Bone marrow (tissue), 2 donors: ENCODE results near the gene CYSRT1.

Source experiments
- DNase-seq, 2 donors: peaks; one replicate each; lab custom pipeline; 2025; lab: John Stamatoyannopoulos, UW

The CYSRT1 gene, protein sequence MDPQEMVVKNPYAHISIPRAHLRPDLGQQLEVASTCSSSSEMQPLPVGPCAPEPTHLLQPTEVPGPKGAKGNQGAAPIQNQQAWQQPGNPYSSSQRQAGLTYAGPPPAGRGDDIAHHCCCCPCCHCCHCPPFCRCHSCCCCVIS

DNA sequence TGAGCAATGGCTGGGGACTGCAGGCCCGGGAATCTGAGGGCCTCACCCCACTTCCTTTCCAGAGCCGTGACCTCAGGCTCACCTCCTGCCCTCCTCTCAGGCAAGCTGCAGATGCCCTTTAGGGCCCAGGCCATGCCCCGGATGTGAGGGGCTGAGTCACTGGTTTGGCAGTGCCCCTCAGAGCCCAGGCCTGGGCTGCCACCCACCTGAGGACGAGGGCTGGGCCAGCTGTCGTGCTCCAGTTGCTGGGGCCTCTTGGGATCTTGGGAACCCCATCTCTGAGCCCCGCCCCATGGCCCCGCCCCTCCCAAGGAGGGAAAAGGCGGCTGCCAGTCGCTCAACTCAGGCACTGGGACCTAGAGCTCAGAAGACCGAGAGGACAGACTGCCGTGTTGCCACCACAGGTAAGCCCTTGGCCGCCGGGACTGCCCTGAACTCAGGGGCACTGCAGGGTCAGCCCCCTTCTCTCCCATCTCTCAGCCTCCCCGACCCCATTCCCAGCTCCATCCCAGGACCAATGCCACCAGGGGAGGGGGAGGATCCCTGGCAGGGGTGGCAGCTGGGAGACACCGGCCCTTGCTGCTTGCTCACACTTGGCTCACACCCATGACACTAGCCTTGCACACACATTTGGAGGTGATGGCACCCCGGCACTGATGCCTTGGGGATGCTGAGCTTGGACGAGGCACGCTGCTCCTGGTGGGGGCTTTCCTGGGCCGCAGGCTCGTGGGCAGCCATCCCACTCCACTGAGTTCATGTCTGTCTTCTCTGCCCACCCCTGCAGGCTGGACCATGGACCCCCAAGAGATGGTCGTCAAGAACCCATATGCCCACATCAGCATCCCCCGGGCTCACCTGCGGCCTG lies at the start of gene CYSRT1:
Gene CYSRT1 (plus strand): TSS at position 345 of the 865 bp plus-strand sequence. CDS start 448 bp downstream, at position 793.
- no peak for DNase-seq

DNA sequence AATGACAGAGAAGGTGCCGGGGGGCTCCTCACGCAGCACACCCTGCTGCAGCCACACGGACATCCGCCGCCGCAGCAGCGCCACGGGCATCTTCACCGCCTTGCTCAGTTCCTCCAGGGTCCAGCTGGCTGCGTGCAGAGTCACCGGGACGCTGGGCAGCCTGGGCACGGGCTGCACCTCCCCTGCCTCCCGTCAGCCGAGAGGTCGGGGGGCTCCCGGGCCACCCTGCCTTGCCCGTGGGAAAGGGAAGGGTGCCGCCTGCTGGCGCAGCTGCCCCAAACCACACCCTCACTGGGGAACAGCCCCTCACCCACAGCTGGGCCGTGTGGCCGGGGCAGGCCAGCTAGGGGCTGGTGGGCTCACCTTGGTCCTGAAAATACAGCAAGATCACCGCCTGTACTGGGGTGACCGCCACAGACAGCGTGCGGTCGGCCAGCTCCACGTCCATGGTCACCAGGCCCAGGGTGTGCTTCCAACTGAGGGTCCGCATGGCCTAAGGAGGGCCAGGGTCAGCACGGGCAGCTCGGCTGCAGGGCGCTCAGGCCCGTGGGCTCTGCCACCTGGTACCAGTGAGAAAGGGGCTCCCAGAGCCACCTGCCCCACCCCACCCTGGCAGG lies 49.5 kb upstream of the CYSRT1 start:
- no peak for DNase-seq

DNA sequence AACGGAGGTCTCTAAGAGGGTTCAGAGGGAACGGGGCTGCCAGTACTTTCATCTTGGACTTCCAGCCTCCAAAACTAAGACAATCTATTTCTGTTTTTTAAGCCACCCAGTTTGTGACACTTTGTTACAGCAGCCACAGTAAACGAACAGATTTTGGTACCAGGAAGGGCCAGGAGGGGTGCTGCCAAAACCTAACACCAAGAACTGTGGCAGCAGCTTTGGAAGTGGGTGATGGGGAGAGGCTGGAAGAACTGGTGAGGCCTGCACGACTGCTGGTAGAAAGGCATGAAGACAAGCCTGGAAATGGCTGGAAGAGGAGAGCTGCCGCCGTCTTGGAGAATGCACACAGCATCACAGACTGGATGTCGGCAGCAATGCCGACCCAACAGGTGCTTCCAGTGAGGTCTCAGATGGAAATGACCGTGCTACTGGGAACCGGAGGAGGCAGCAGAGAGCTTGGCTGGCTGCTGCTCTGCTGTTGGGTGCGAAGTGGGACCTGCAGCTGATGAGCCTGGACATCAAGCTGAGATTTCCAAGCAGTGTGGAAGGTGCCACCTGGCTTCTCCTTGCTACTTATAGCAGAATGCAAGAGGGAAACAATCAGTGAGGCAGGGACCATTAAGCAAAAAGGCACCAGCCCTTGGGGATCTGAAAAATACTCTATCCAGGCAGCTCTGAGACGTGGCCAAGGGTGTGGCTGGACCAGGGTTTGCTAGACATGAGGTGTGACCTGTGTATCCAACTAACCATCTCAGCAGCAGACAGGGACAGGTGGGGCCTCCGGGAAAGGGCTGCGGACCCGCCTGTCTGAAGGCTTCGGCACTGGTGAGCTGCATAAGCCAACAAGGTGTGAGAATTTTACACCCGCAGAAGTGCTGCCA lies 48.4 kb upstream of the CYSRT1 start:
- DNase-seq, result no peak

DNA sequence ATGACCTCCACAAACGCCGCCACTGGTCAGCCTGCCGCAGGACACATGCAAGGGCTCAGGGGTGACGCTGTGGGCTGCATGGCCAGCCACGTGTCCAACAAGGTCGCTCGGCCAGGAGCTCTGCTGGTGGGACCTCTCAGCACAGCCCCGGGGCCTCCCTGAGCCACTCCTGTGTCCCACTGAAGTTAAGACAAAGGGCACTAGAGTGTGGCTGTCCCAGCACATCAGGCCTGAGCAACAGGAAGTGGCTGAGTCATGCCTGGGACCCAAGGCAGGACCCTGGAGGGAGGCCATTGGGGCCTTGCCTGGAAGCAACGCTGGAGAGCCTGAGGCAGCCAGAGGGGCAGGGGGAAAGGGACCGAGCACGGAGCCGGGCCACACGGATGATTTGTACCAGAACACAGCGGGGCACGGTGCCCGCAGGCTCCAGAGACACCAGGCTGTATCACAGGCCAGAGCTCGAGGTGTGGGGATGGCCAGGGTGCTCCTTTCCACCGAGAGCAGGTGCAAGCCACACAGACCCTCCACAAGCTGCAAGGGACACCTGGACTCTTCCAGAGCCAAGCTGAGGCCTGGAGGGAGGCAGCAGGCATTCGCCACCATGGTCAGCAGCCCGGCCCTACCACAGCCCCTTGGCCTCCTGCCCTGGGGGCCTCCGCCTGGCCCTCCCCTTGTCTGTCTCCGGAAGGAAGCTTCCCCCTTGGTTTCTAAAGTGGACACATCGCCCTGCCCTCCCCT lies 46.6 kb upstream of the CYSRT1 start:
- DNase-seq, result no peak

DNA sequence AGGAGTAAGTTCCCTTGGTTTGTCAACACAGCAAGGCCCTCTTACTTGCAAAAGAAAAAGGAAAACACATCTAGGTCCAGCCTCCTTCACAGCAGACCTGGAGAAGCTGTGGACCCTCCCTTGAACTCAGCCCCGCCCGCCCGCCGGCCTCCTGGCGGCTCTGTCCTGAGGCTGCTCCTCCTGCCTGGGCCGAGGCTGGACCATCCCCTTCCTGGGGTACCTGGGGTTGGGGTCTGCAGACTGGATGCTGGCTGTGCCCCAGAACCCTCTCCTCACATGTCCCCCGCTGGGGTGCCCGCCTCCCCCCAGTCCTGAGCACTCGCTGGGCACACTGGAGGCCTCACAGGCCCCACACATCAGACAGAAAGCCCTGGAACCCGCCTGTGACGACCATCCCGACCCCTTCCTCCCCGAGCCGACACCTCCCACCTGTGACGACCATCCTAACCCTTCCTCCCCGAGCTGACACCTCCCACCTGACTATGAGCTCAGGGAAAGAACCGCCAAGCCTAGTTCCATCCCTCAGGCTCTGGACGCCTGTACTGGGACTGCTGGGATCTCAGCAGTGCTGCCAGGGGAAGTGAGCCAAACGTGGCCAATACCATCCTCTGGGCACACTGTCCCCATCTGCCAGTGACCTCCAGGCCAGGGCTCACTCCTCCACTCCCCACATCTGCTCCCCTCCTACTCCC lies 45.9 kb upstream of the CYSRT1 start:
- no peak for DNase-seq

DNA sequence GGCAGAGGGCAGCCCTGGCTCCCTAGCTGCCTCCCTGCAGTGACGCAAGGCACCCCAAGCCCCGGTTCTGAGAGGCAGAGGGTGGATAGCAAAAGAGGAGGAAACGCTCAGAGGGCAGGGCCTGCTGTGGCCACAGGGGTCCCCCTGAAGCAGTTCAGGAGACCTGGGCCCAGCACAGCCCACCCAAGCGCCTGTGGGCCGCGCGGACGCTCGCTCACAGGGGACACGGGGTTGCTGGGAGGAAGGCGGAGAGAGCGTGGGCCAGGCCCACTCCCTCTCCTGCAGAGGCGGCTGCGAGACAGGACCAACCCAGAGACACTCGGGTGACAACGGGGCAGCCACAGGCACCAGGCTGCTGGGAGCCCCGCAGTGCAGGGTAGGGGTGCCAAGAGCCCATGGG lies 45.2 kb upstream of the CYSRT1 start:
- DNase-seq, result no peak

DNA sequence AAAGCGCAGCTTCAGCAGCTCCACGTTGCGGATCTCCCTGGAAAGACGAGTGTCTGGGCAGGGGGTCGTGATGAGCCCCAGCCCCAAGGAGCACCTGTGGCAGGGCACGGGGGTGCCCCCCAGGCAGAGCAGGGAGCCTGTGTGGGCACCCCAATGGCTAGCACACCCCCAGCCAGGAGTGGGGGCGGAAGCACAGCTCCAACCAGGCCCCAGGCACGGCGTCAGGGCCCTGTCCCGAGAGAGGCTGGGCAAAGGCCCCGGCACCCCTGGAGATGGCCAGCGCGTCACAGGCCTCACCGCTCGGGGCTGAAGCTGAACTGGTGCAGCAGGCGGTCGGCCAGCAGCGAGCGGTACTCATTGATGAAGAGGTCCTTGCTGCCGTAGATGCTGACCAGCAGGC lies 44.5 kb upstream of the CYSRT1 start:
- no peak for DNase-seq

DNA sequence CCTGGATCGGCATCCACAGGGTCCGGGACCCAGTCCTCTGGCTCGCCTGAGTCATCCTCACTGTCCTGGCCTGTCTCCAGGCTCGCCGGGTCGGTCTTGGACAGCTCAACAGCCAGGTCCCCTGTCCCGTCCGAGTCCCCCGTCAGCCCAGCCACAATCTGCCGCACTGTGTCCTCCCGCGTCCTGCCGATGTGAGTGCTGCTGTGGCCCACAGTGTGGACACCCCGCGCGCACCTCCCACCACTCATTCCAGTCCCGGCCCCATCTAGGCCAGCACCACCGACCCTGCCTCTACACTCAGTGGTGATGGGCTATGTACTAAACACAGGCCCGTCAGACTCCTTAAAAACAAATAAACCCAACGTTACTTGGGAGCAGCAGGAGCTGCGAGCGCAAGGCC lies 43.3 kb upstream of the CYSRT1 start:
- DNase-seq, result no peak

DNA sequence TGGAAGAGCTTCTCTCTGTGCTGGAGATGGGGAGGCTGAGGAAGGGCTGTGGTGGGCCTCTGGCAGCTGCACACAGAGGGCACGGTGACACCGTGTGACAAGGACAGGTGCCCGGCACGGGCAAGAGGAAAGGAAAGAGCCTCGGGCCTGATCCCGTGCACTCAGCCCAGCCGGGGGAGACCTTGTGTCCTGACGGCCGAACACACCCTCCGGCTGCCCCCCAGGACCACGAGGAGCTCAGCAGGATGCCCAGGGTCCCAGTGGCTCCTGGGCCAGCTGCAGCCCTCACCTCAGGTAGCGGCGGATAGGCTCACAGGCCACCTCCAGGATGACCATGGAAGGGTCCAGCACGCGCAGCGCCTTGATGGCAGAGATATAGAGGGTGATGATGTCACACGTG lies 42.1 kb upstream of the CYSRT1 start:
- no peak for DNase-seq

DNA sequence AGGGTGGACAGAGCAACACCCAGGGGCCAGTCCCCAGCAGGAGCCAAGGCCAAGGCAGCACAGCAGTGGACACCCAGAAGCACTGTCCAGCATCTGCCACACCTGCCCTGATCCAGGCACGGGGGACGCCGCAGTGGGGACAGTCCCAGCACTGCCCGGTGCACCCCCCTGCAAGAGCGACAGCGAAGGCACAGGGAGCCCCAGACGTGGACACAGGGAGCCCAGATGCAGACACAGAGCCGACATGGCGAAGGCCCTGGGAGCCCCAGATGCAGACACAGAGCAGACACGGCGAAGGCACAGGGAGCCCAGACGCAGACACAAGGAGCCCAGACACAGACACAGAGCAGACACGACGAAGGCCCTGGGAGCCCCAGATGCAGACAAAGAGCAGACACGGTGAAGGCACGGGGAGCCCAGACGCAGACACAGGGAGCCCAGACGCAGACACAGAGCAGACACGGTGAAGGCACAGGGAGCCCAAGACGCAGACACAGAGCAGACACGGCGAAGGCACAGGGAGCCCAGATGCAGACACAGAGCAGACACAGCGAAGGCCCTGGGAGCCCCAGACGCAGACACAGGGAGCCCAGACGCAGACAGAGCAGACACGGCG lies 40.9 kb upstream of the CYSRT1 start:
- DNase-seq, result no peak

DNA sequence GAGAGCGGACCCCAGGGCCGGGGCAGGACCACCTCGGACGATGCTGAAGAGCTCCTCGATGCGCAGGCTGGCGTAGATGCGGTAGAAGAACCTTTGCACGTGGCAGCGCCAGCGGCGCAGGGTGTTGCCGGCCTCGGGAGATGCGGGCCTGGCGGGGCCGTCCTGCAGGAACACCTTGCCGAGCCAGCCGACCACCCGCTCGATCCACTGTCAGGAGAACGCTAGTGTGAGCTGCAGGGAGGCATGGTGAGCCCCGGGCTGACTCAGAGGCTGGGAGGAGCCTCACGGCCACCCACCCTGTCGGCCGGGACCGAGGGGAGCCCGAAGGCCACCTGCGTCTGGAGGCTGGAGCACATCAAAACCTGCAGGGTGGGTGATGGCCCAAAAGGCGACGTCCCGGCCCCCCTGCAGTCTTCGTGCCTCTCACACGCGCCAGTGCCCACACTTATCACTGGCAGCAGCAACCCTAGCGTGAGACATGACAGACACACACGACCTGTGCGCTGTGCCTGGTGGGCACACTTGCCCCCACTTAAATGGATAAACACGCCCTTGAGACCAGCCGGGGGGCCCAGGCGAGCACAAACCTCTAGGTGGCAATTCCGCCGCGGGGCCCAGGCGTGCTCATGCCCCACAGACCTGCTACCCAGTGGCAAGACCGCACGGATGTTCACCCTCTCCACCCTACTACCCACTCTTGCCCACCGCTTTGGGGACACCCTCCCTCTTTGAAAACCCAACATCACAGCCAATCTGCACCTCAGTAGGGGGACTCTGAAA lies 39.9 kb upstream of the CYSRT1 start:
- no peak for DNase-seq

DNA sequence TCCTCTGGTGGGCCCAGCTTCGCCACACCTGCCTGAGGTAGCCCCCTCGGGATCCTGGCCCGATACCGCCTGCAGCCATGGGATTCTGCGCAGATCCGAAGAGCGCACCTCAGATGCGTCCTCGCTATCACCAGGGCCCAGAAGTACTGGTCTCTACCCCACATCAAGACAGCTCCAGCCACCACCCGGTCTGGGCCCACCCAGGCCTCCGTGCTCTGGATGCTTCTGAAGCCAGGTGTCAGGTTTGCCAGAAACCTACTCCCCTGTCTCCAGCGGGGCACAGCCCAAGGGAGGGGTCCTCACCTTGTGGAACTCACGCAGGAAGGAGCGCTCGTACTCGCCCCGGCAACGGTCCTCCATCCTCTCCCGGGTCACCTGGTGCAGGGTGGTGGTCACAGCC lies 39.1 kb upstream of the CYSRT1 start:
- DNase-seq, result no peak

DNA sequence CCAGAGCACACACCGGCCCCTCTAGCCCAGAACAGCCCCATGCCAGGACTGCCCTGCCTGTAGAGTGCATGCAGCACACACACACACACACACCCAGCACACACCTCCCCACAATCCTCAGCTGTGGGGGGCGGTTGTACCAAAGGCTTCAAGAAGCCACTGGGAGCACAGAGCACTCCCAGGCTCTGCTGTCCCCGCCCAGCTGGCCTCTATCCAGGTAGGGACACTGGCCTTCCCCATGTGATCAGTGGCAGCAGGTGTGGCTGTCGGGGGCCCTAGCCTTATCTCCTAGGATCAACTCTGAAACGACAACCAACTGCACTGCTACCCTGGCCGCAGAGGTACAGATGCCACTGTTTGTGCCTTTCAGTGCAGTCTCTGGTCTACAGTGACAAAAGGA lies 38.6 kb upstream of the CYSRT1 start:
- DNase-seq, result no peak

DNA sequence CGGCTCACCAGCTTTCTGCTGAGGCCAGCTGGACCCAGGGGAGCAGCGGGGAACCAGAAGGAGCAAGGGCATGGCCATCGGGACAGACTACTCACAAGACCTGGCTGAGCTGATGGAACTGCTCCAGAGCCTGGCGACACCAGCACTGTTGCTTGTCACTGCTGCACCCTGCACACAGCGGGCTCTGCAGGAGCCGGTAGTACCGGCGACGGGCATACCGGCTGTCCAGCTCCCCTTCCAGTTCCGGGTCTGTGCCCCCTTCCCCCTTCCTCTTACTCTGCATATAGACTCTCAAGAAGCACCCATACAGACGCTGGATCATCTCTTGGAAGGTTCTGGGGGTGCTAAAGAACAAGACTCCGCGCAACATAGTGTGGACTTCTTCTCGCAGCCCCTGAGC lies 37.6 kb upstream of the CYSRT1 start:
- DNase-seq, result no peak

DNA sequence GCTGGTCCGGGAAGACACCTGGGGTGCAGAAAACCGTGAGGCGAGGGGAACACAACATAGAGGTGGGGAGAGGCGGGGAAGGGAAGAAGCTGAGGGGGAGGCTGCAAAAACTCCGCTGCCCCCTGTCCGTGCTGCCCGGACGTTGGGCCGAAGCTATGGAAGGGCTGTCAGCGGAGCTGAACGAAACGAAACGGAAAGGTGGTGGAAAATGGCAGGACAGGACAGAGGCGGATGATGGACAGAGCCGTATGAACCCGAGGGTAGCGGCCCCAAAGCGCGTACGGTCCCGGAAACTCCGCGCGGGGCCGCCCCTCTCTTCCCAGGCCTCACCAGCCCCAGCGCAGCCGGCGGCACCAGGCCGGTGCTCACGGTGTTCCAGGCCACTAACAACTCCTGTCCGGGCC lies 36.9 kb upstream of the CYSRT1 start:
- no peak for DNase-seq

DNA sequence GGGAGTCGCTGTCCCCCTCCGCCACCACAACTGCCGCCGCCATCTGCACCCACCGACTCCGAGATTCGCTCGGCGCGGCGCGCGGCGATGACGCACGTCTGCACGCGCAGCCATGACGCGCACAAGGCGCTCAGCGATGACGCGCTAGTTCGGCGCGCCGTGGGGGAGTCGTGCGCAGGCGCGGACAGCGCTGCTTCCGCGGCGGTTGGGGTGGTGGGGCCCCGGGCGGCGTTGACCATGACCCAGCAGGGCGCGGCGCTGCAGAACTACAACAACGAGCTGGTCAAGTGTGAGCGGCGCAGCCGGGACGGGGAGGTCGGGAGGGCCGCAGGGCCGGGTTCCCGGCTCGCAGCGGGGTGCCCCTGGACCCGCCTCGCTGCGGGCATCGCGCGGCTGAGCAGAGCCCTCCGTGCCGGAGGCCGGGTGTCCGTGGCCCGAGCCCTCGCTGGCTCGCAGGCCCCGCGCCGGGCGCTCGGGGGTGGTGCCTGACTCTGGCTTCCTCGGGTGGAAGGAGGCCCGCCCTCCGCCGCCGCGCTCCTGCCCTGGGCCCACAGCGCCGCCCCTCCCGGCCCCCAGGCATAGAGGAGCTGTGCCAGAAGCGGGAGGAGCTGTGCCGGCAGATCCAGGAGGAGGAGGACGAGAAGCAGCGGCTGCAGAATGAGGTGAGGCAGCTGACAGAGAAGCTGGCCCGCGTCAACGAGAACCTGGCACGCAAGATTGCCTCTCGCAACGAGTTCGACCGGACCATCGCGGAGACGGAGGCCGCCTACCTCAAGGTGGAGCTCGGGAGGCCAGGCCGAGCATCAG lies 36.3 kb upstream of the CYSRT1 start, which contains the start of the genes ANAPC2 and SSNA1:
Gene ANAPC2 (minus strand): TSS at position 71 of the 807 bp plus-strand sequence. CDS start 28 bp downstream, at position 43.
Gene SSNA1 (plus strand): TSS at position 187 of the 807 bp plus-strand sequence. CDS start 51 bp downstream, at position 238.
- peak; percentile 70 to 91 for DNase-seq

DNA sequence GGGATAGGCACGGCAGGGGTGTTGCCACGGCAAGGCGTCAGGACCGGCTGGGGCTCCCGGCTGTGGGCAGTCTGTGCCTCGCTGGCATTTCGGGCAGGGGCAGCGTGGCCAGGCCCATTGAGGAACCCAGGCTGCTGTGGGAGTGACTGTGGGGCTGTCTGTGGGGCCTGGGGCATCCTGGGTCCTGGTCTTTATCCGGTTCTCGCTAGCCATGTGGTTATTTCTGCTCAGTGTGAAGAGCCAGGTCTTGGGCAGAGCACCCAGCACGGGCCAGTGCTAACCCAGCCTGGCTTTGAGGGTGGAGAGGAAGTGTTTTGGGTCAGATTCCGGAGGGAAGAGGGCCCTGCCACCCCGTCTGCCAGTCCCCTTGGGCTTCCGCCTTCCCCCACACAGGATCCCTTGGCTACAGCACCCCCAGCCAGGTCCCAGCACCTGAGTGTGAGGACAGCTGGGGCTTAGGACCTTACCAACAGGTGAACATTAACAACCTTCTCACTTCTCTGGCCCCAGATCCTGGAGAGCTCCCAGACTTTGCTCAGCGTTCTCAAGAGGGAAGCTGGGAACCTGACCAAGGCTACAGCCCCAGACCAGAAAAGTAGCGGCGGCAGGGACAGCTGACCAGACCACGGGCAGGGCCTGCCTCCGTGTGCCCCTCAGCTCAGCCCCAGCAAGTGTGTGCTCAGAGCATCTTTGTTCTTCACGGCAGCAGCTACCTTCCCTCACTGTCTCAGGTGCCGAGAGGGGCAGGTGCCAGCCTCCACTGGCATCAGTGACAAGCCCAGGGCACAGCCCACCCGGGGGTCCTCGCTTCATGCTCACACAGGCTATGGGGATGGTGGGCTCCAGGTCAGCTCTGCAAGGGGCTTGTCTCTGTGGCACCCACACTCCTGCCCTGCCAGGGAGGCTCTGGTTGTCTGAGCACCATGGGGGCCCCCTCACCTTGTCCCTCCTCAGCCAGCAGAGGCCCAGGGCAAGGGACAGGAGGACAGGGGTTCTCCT lies 35.4 kb upstream of the CYSRT1 start:
- no peak for DNase-seq
